NOMO-1 treated with DMSO at 0.1 percent for 48 hours (cell line): ENCODE data around the gene POLD1.
"Not testable (repeated sequence)": the region's sequence is repeated elsewhere in the genome, so short reads cannot be mapped to it uniquely, and the experiment has no call there.

Source experiments
- DNase-seq: peaks from one replicate; lab custom pipeline; 2025; ENCODE audit not compliant: unreplicated experiment; lab: John Stamatoyannopoulos, UW

POLD1 gene

DNA sequence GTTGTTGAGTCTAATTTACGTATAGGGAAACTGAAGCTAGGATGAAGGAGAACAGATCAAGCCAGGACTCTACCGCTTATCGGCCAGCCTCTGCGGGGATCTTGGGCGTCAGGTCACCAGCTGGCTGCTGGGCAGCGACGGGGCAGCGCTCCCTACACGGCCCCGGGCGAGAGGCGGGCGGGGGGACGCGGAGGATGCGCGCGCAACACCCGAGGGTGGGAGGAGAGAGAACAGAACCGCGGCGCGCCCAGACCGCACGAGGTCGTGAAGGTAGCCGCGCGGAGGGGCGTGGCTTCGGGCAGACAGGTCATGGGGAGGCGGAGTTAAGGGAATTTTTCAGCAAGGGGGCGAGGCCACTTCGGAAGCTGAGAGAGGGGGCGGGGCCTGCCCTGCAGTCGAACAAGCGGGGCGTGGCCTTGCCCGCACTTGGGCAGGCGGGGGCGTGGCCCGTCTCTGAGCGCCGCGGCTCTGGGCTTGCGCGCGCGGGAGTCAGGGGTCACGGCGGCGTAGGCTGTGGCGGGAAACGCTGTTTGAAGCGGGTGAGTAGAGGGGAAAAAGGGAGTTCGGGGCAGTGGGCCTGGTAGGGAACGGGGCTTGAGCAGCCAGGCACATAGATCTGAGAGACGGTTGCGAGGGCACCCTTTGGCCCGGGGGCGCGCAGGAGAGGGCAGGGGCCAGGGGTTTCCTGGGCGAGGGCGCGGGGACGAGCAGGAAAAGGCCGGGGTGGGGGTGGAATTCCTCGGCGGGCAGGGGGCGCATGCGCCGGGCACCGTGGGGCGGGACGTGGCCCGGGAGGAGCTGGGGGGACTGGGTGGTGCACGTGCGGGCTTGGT lies at the start of gene POLD1:
Gene POLD1 (plus strand): TSS at position 496 of the 833 bp plus-strand sequence. CDS start 14,505 bp downstream, outside the sequence.
- peak; percentile 99 for DNase-seq

GRCh38 chr19:50334741-50335421 lies 49.3 kb upstream of the POLD1 start:
- DNase-seq = no peak

GRCh38 chr19:50337031-50337430 lies 47.1 kb upstream of the POLD1 start:
- not testable (repeated sequence) for DNase-seq

- no peak for DNase-seq
Observed at GRCh38 chr19:50340331-50340730, 43.8 kb upstream of the POLD1 start.

GRCh38 chr19:50341091-50341564 lies 43.0 kb upstream of the POLD1 start:
- peak; percentile 96 for DNase-seq

GRCh38 chr19:50344661-50345318 lies 39.4 kb upstream of the POLD1 start:
- peak; percentile 93 for DNase-seq

GRCh38 chr19:50347089-50347581 lies 37.0 kb upstream of the POLD1 start:
- peak; percentile 76 for DNase-seq

DNA sequence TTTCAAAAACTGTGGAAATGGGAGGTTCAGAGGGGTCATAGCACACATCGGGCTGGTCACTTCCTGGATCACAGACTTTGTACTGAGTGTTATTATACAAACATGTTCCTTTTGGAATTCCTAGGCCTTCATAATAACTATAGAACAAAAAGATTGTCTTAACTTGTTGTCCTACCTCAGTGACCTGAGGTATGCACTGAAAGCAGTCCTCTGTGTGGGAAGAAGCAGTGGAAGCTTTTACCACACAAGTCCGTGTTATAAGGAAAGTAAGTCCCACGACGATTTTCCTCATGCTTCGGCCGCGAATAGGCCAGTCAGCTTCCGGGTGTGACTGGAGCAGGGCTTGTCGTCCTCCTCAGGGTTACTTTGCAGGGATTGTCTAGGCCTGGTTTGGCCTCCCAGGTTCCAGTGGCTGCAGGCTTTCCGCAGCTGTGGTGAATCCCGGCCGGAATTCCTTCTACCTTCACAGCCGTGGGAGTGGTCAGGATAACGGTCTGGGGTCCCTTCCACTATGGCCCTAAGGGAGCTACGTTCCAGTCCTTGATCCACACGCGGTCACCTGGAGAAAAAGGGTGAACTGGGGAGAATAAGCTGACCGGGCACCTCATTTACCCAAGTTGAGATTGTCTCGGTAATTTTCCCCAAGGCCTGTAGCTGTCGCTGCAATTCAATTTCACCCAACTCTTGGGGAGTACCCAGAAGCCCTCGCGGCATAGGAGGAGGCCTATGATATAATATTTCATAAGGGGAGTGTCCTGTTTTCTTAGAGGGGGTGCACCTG lies 34.7 kb upstream of the POLD1 start:
- DNase-seq = no peak

DNA sequence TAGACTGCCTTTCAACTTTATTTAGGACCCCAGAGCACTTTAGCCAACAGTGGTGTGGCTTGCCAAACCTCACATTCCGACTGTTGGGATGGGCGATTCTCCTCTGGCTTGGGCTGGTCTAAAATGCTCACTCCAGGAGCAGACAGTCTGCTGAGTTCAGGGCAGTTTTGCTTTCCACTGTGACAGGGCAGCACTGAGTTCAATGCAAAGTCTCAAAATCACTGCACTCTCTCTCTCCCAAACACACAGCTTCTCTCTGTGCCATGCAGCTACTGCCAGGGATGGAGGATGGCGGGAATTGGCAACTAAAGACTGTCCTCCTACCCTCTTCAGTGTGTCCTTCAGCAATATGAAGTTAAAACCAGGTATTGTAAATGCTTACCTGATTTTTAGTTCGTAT lies 31.9 kb upstream of the POLD1 start:
- DNase-seq = no peak

DNA sequence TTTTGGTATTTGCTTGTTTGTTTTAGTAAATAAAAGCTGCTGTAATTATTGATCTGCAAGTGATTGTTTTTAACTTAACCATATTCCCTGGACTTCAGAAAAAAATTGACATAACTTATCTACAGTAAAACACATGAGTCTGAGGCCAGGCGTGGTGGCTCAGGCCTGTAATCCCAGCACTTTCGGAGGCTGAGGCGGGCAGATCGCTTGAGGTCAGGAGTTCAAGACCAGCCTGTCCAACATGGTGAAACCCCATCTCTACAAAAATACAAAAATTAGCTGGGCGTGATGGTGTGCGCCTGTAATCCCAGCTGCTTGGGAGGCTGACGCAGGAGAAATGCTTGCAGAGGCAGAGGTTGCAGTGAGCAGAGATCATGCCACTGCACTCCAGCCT lies 30.7 kb upstream of the POLD1 start:
- DNase-seq = not testable (repeated sequence)

DNA sequence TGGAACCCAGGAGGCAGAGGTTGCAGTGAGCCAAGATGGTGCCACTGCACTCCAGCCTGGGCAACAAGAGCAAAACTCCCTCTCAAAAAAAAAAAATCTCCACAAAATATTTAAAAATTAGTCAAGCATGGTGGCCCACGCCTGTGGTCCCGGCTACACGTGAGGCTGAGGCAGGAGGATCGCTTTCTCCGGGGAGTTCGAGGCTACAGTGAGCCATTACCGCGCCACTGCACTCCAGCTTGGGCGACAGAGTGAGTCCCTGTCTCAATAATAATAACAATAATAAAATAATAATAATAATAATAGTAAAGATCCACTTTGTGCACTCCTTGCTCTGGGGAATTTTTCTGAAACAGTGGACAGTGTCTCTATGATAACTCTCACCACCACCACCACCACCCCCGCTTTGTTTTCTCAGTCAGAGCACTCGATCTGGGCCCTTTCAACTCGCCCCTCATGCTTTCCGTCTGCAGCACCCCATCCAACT lies 27.4 kb upstream of the POLD1 start:
- DNase-seq = no peak

GRCh38 chr19:50357178-50358100 lies 26.7 kb upstream of the POLD1 start:
- peak; percentile 74 for DNase-seq

DNA sequence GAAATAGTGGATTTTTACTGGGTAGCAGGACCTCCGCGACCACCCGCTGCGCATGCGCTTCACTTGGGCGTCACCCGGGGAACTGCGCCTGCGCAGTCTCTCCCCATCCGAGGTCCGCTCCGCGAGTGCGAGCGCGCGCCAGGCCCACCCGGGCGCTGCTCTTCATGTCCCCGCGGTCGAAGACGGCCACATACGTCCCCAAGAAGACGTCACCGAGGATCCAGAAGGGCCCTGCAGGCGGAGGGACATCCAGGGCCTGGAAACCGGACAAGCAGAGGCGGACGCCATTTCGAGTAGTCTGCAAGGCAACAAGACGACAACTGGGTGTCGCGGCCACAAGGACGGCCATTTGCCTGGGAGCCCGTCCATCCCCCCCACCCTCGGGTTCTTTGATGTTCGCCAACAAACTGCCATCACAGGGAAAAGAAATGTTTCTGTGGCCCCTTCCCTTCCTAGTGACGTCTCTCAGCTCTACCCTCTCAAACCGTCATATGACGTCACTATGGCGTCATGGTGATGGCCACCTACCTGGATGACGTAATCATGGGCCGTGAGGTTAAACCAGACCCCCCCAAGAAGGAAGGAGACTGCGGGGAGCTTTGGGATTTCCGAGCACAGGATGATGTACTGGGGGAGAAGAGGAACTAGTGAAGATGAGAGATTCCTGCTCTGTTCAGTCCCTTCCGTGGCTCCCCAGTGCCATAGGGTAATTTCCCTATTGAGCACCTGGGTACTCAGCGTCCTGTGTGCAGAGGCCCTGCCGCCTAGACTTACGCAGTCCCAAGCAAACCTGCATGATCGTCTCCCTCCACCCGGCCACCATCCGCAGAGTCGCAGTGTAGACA lies 25.4 kb upstream of the POLD1 start:
- peak; percentile 68 for DNase-seq

- no peak for DNase-seq
Observed at GRCh38 chr19:50359328-50359818, 24.8 kb upstream of the POLD1 start.

DNA sequence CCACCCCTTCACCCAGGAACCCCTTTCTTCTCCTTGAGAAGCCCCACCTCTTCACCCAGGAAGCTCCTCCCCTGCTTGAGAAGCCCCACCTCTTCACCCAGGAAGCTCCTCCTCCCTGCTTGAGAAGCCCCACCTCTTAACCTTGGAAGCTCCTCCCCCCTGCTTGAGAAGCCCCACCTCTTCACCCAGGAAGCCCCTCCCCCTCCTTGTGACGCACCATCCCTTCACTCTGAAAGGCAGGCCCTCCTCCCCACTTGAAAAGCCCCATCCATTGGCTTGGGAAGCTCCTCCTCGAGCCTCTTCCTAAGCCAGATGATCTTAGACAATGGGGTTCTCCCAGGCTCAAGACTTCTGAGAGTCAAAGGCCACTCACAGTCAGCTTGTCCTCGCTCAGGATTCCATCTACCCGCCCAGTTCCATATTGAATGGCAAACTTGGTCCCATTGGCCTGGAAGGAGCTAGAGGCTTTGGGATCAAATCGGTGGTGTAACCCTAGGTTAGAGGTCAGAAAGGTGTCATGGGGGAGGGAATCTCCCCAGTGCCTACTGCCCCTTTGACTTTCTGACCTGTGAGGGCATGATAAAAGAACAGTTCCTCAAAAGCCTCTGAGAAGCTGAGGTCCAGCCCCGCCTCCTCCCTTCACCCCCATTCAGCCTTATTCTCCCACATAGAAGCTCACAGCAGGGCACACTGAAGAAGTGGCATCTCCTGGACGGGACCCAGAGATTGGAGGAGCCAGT lies 22.7 kb upstream of the POLD1 start:
- no peak for DNase-seq

- no peak for DNase-seq
Observed at GRCh38 chr19:50362030-50362412, 22.1 kb upstream of the POLD1 start.

DNA sequence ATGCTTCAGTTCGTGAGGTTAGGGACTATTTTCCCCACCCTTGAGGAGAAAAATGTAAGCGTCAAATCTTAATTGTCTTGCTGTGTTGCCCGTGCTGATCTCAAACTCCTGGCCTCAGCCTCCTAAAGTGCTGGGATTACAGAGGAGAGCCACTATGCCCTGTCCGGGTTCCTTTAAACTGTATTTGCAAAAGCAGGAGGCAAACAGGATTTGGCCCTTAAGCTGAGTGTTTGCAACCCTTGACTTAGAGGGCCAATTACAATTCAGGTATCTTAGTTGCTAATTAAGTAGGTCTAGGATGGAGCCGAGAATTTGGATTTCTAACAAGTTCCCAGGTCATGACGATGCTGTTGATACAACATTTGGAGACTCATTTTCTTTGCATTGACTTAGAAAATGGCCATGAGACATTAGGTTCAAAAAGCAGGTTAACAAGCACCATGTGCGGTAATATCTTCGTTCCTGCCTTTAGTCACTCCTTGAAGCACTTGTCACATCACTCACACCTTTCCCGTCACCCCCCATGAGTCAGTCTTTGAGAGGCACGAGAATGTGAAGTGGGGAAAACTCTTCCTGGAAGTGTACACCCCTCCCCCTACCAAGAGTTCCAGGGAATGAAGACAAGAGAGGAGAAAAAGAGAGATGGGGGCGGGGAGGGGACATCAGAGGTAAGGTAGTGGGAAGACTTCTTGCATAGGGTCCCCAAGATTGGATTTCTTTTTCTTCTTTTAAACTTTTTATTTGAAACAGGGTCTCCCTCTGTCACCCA lies 21.3 kb upstream of the POLD1 start:
- DNase-seq = no peak
